Stimulated activated CD4-positive, alpha-beta T cell treated with anti-CD3 and anti-CD28 coated beads, Interleukin-2, amount 100 ng/mL, for 48 hours (primary cell): ENCODE data around the gene GALNT8.
"Not testable (repeated sequence)": the region's sequence is repeated elsewhere in the genome, so short reads cannot be mapped to it uniquely, and the experiment has no call there.

Experiments used
- DNase-seq, 2 donors: peaks; one replicate each; pipeline ENCODE4 v3.0.0-alpha.2; 2020

The GALNT8 gene

GRCh38 chr12:4745249-4745648 is 25.0 kb downstream of the GALNT8 start:
- no peak for DNase-seq

DNA sequence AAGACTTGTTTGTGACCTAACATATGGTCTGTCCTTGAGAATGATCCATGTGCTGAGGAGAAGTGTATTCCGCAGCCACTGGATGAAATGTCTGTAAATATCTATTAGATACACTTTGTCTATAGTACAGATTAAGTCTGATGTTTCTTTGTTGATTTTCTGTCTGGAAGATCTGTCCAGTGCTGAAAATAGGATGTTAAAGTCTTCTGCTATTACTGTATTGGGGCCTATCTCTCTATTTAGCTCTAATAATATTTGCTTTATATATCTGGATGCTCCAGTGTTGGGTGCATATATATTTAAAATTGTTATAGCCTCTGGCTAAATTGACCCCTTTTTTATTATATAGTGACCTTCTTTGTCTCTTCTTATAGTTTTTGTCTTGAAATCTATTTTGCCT is 31.5 kb downstream of the GALNT8 start:
- not testable (repeated sequence) for DNase-seq

DNA sequence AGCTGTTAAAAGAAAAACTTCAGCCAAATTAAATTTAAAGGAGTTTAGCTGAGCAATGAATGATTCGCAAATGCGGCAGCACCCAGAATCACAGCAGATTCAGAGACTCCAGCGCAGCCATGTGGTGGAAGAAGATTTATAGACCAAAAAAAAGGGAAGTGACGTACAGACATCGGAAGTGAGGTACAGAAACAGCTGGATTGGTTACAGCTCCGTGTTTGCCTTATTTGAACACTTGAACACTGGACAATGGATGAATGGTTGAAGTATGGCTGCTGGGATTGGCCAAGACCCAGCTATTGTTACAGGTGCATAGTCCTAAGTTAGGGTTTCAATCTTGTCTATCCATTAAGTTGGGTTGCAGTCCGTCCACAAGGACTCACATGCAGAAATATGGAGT is 42.6 kb downstream of the GALNT8 start:
- no peak for DNase-seq

GRCh38 chr12:4763549-4763948 is 43.3 kb downstream of the GALNT8 start:
- peak in 1 of 2 donors; percentile 3 for DNase-seq

DNA sequence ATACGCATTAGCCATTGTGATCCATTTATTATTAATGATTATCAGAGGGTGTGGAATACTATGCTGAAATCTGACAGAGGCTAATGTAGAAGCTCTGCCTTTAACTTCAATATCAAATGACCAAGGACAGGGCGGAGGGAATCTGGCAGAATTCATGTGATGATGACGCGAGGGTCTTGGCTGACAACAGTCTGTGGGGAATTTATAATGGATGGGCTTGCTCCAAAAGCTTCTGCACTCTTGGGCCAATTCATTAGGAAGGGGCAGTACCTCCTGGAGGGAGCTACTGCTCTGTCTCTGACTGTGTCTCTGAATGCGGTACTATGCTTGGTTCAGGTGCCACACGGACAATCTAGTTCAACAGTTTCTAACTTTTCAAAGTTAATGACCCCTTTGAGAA is 46.2 kb downstream of the GALNT8 start:
- no peak for DNase-seq

- DNase-seq, result no peak
Observed at GRCh38 chr12:4767186-4767585, 47.0 kb downstream of the GALNT8 start.

GRCh38 chr12:4768341-4768740 is 48.1 kb downstream of the GALNT8 start:
- no peak for DNase-seq

GRCh38 chr12:4769073-4769472 is 48.9 kb downstream of the GALNT8 start:
- DNase-seq, result no peak

DNA sequence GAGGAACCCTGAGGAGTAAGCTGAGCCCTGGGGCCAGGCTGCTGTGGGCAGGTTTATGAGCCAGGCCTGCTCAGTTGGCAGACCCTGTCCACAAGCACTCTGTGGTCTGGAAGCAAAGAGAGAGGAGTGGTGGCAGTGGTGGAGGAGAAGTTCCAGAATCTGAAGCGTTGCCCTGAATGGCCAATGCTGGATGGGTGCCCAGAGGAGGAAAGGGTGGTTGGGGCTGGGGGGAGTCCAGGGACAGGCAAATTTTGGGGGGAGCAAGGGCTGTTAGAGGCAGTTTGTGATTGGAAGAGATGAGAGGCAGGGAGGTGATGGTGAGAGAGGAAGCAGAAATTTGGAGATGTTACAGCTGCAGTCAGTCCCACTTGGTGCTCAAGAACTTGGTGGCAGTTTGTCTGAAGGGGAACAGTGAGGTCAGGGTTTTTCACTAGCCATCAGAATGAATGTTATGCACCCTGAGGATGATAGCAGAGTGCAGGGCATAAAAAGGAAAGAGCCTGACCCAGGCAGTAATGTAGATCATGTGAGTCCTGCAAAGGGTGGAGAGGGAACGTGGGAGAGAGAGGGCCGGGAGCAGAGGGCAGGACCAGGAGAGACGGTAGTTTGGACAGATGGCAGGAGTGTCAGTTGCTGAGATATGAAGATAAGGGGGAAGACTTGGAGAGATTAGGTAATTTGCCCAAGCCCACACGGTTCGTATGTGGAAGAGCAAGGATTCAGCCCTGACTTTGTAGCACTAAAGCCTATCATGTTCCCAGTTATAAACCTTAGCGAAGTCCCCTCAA is 51.2 kb downstream of the GALNT8 start:
- DNase-seq, result no peak

GRCh38 chr12:4771960-4772566 is 51.9 kb downstream of the GALNT8 start:
- DNase-seq, result no peak

GRCh38 chr12:4775936-4776335 is 55.7 kb downstream of the GALNT8 start:
- DNase-seq, result no peak

DNA sequence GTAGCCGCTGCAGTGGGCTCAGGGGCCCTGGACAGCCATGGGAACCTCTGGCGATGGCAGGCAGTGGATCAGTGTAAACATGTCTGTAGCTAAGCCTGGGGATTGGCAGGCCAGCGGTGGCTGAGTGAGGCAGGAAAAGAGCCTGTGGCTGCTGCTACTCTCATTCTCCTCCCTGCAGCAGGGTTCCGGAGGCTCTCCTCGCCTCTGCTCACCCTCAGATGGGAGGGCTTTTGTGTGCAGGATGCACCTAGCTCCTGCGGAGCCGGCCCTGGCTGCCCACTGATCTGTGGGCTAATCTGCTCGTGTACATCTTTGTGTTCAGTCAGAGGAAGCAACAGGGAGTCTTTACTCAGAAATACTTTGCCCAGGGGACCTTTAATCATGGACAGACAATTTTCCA is 59.5 kb downstream of the GALNT8 start:
- DNase-seq, result no peak

DNA sequence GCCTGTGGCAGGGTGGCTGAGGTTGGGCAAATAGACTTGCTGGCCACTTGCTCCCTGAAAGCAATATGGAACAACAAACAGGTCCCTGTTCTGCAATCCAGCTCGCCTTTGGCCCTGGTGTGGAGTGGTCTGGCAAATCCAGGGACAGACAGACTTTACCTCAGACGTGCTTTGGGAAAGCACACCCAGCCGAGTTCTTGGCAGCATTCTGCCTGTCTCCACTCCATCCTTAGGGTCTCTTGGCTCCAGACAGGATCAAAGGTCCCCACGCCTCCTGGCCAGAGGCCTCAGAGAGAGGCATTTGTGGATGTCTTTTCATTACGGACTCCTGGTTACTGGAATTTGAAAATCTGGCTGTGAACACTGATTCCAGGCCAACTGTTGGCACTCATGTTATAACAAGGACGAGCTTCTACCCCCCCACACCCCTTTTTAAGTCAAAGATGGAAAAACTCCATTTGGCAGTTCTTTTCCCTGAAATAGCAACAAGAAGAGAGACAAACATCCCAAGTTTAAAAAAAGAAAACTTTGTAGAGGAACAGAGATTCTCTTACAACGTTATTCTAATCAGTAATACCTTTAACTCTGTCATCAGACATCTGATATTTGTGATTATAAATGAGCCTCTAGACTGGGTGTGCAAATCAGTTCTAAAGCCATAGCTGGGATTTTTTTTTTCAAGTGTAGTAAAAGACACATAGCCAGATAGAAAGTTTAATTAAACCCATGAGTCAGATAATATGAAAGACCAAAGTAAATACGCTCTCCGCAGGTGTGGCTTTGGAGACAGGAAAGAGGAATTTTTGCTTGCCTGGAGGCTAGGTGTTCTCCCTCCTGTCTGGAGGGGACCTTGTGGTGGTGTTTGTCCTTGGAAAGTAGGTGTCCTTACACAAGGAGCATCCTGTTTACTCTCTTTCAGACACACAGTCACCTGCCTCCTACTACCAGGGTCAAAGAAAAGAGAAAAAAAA is 60.7 kb downstream of the GALNT8 start:
- no peak for DNase-seq

GRCh38 chr12:4784404-4785054 is 64.3 kb downstream of the GALNT8 start:
- no peak for DNase-seq

DNA sequence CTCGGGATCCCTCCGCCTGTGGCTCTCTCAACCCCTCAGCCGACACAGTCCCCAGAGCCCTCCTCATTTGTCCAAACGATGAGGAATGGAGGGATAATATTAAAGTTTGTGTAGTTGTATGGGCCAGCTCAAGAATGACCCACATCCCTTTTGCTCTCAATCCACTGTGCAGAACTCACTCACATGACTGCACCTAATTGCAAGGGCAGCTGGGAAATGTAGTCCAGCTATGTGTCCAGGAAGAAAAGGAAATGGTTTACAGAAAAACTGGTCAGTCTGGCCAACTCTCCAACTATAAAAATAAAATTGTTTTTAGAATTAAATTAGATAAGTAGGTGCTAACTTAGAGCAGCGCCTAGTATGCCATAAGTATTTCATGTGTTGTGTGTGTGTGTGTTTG is 66.6 kb downstream of the GALNT8 start:
- DNase-seq, result no peak

DNA sequence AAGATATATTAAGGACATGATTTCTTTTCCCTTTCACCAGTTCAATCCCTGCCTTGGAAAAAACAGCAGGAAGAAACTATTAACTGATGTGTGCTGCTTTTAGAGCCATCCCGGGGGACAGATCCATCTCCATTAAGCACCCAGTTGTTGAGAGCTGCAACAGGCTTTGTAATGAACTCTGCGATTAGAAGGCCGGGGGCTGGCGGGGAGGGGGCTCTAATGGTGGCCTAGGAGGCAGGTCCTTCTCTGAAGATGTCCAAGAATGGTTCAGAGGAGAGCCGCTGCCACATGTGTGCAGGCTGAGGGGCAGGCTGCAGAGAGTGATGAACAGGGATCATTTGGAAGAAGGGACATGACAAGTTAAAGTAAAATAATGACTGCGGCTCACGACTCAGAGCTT is 67.8 kb downstream of the GALNT8 start:
- no peak for DNase-seq

- DNase-seq, result no peak
Observed at GRCh38 chr12:4789776-4790175, 69.6 kb downstream of the GALNT8 start.

DNA sequence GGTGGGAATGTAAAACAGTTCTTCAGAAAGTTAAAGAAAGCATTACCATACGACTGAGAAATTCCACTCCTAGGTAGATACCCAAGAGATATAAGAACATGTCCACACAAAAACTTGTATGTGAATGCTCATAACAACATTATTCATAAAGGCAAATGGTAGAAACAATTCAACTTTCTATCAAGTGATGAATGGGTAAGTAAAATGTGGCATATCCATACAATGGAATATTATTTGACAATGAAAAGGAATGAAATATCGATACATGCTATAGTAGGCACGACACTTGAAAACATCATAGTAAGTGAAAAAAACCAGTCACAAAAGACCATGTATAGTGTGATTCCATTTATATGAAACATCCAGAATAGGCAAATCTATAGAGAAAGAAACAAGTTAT is 71.3 kb downstream of the GALNT8 start:
- no peak for DNase-seq

DNA sequence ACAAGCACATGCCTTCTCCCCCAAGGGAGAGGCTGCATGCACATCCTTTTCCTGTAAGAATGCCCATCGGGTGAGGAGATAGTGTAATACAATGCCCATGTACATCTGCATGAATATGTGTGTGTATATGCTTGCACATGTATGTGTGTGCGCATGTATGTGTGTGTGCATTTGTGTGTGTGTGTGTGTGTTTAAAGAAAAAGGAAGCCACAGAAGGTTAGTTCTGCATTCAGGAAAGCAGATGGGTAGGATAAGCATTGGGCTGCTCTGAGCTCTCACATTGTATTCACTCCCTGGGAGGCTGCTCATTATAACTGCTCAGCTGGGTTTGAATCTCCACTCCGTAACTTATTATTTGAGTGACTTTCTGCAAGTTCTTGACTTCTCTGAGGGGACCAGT is 74.3 kb downstream of the GALNT8 start:
- no peak for DNase-seq

GRCh38 chr12:4796216-4796615 is 76.0 kb downstream of the GALNT8 start:
- no peak for DNase-seq

DNA sequence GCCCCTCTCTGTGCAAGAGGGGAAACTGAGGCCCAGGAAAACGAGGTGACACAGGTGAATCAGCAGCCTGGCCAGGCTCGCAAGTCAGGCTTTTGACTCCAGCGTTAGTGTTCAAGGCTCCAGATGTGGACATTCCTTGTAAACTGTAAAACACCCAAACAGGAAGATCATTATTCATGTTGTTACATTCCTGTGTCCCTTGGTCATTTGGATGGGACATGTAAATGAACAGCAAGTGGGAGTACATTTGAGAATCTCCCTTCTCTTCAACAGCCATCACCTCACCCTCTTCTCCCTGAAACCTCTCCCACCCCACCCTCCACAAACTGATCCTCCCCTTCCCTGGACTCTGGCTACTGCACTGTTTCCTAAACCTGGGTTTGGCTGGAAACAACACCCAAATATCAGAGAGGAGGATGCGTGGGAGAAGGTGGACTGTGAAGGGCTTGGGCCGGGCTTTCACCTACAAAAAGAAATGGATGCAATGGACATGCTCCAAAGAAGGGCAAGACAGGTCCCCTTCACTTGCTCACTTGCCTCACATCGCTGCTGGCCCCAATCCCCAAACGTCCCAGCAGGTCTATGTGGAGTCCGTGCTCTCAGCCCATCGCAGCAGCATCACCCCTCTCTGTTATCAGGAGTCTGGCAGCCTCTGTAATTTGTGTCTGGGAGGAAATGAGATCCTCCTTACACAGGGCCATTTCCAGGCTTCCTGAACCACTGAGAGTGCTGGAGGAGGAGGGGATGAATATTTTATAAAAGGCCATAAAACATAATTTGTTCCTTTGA is 76.7 kb downstream of the GALNT8 start:
- DNase-seq, result no peak

- no peak for DNase-seq
Observed at GRCh38 chr12:4800555-4800954, 80.4 kb downstream of the GALNT8 start.
